CD14-positive monocyte (primary cell): ENCODE data around the gene CNTRL. TPM values are rescaled to one million over a fixed set of nuclear protein-coding genes. Genes with fewer than 3 reads are reported as not detected.

Source experiments
- DNase-seq, 3 donors: peaks; one replicate each; pipeline ENCODE4 v3.0.0-alpha.2; 2011 to 2022
- H2AFZ ChIP-seq: 2 replicates; pipeline ENCODE4 v1.6.0; 2012; ENCODE audit warnings: mild to moderate bottlenecking, low read depth, low read length, inconsistent platforms; ENCODE audit not compliant: insufficient read depth, poor library complexity, severe bottlenecking
- H3K27ac ChIP-seq, 2 donors: 1 replicate in 1 of 2; 2 replicates in 1 of 2; pipeline ENCODE4 v1.5.1; 2012 to 2013; ENCODE audit warnings: low read length in 2 of 2, control low read depth in 1 of 2, inconsistent platforms in 1 of 2, low read depth in 1 of 2, mild to moderate bottlenecking in 1 of 2
- H3K27me3 ChIP-seq, 2 donors: one replicate each; pipeline versions ENCODE4 v1.6.0 to v1.6.1; 2011 to 2013; ENCODE audit warnings: low read length in 2 of 2; ENCODE audit not compliant: control insufficient read depth in 2 of 2, insufficient read depth in 2 of 2
- H3K36me3 ChIP-seq, 2 donors: replicated peaks in 1 of 2; 1 replicate in 1 of 2; 2 replicates in 1 of 2; pipeline versions ENCODE4 v1.5.1 to v1.6.1; 2012 to 2013; ENCODE audit warnings: low read length in 2 of 2, control low read depth in 1 of 2, inconsistent platforms in 1 of 2, mild to moderate bottlenecking in 1 of 2; ENCODE audit not compliant: insufficient read depth in 2 of 2, control insufficient read depth in 1 of 2
- H3K4me1 ChIP-seq, 2 donors: 1 replicate in 1 of 2; 2 replicates in 1 of 2; pipeline versions ENCODE4 v1.5.1 to v1.6.1; 2012 to 2013; ENCODE audit warnings: low read length in 2 of 2, control low read depth in 1 of 2, inconsistent platforms in 1 of 2, mild to moderate bottlenecking in 1 of 2, moderate library complexity in 1 of 2; ENCODE audit not compliant: insufficient read depth in 2 of 2, control insufficient read depth in 1 of 2
- H3K4me2 ChIP-seq: replicated peaks from 2 replicates; pipeline ENCODE3; 2012; ENCODE audit warnings: low read length, moderate library complexity, mild to moderate bottlenecking; ENCODE audit not compliant: poor library complexity, severe bottlenecking; ENCODE audit errors: extremely low read depth
- H3K4me3 ChIP-seq, 3 experiments: fragments of 200-600 bp in 1 of 3; sonication (generic) in 1 of 3; replicated peaks in 1 of 3; 1 replicate in 2 of 3; 2 replicates in 1 of 3; pipeline ENCODE4 v1.5.1; 2011 to 2013; ENCODE audit warnings: low read length in 3 of 3, mild to moderate bottlenecking in 3 of 3, control low read depth in 2 of 3, low read depth in 2 of 3, inconsistent platforms in 1 of 3, moderate library complexity in 1 of 3
- H3K79me2 ChIP-seq: 2 replicates; pipeline ENCODE4 v1.6.0; 2012; ENCODE audit warnings: mild to moderate bottlenecking, control low read depth, inconsistent platforms, low read length, moderate library complexity; ENCODE audit not compliant: insufficient read depth
- H3K9ac ChIP-seq: 2 replicates; pipeline ENCODE4 v1.6.0; 2017; ENCODE audit warnings: low read length, mild to moderate bottlenecking; ENCODE audit not compliant: insufficient read depth, poor library complexity, severe bottlenecking
- H3K9me3 ChIP-seq, 2 donors: replicated peaks in 1 of 2; 1 replicate in 1 of 2; 2 replicates in 1 of 2; pipeline versions ENCODE4 v1.5.1 to v1.6.1; 2012 to 2013; ENCODE audit warnings: low read length in 2 of 2, control low read depth in 1 of 2; ENCODE audit not compliant: control insufficient read depth in 1 of 2, insufficient read depth in 1 of 2
- H4K20me1 ChIP-seq: 2 replicates; pipeline ENCODE4 v1.6.0; 2012; ENCODE audit warnings: mild to moderate bottlenecking, low read length, control low read depth, moderate library complexity; ENCODE audit not compliant: insufficient read depth
- H3K27ac Mint-ChIP-seq, 7 donors: one replicate each; pipeline ENCODE4 v1.8.0; 2020; ENCODE audit warnings: mild to moderate bottlenecking in 7 of 7, mixed read lengths in 7 of 7, moderate library complexity in 6 of 7, inconsistent platforms in 2 of 7
- H3K27me3 Mint-ChIP-seq, 3 donors: one replicate each; pipeline ENCODE4 v1.8.0; 2021 to 2022; ENCODE audit warnings: low read depth in 3 of 3, mild to moderate bottlenecking in 3 of 3, mixed read lengths in 3 of 3, moderate library complexity in 3 of 3, inconsistent platforms in 1 of 3
- H3K36me3 Mint-ChIP-seq, 2 donors: one replicate each; pipeline ENCODE4 v1.8.0; 2020; ENCODE audit warnings: mixed read lengths in 2 of 2, inconsistent platforms in 1 of 2, mild to moderate bottlenecking in 1 of 2
- H3K4me1 Mint-ChIP-seq: one replicate; pipeline ENCODE4 v1.8.0; 2020; ENCODE audit warnings: mild to moderate bottlenecking, mixed read lengths
- H3K4me3 Mint-ChIP-seq, 2 donors: one replicate each; pipeline ENCODE4 v1.8.0; 2020; ENCODE audit warnings: mild to moderate bottlenecking in 2 of 2, mixed read lengths in 2 of 2, moderate library complexity in 1 of 2
- H3K9me3 Mint-ChIP-seq, 7 donors: one replicate each; pipeline ENCODE4 v1.8.0; 2020 to 2022; ENCODE audit warnings: mixed read lengths in 7 of 7, mild to moderate bottlenecking in 6 of 7, moderate library complexity in 6 of 7, inconsistent platforms in 2 of 7
- CTCF ChIP-seq: fragments of 200-600 bp; IDR thresholded peaks from one replicate; pipeline ENCODE4 v1.8.0; 2022; ENCODE audit warnings: antibody characterized with exemption, mild to moderate bottlenecking
- WGBS: methylation state at CpG from one replicate; pipeline ENCODE4 v1.1.5; 2013; ENCODE audit warnings: missing lambda C conversion rate; ENCODE audit not compliant: insufficient coverage; 5-methylcytosine and 5-hydroxymethylcytosine counted together
- intact Hi-C, 2 donors: fragments of 100-400 bp; cut with micrococcal nuclease; formaldehyde crosslinking; loops; one replicate each; pipeline versions ENCODE4 v1.15.0 to v1.15.1; 2023
- polyA plus RNA-seq, 3 donors: library from polyadenylated mRNA; depleted of rRNA in 1 of 3; unstranded in 2 of 3; stranded (reverse) in 1 of 3; fragments of 300-500 nt in 2 of 3; fragments of >200 nt in 1 of 3; fragmentation: Illumina TruSeq in 2 of 3; gene quantifications; 1 replicate in 2 of 3; 2 replicates in 1 of 3; pipeline ENCODE4 v1.2.3, GENCODE V29; 2012 to 2021

The CNTRL gene
- polyA plus RNA-seq, 3 donors = 3.9 to 26.8 (median 4.8) TPM

- H2AFZ ChIP-seq = no peak overlapping the region
- intact Hi-C loops = no loop called here
- H3K9ac ChIP-seq = no peak overlapping the region
- H3K4me3 ChIP-seq = no peak overlapping the region
- WGBS = 100% methylated on average over 1 of the region's 3 CpGs
- Mint-ChIP-seq H3K36me3 (peaks cover 72 to 78% of the 10 kb centered on the region in 2 donors), H3K4me3 (no peak overlapping the region), H3K4me1 (peaks cover 18% of the 10 kb centered on the region), H3K9me3 (no peaks in the 10 kb centered on the region), H3K27me3 (no peaks in the 10 kb centered on the region), H3K27ac (peak overlapping the region in 1 of 7 donors; percentile 66)
- H3K4me2 ChIP-seq = no peak overlapping the region
- no peaks in the 10 kb centered on the region for H3K27me3 ChIP-seq
- peaks cover 49% of the 10 kb centered on the region for H3K79me2 ChIP-seq
- peaks cover 67 to 90% of the 10 kb centered on the region in 2 donors for H3K36me3 ChIP-seq
- H3K4me1 ChIP-seq = peaks cover 5 to 11% of the 10 kb centered on the region in 2 donors
- H3K9me3 ChIP-seq = no peaks in the 10 kb centered on the region
- no peak for DNase-seq
- peaks cover 76% of the 10 kb centered on the region for H4K20me1 ChIP-seq
- H3K27ac ChIP-seq = no peak overlapping the region
- TF ChIP-seq CTCF = no peak
Observed at GRCh38 chr9:121179930-121180681, 105.4 kb downstream of the CNTRL start.

- no peak overlapping the region for H3K4me3 ChIP-seq
- no peak overlapping the region for H2AFZ ChIP-seq
- H3K27me3 Mint-ChIP-seq = no peaks in the 10 kb centered on the region
- peak overlapping the region in 1 of 2 donors; percentile 70 for H3K27ac ChIP-seq
- H3K36me3 Mint-ChIP-seq = peaks cover 58 to 72% of the 10 kb centered on the region in 2 donors
- H3K4me3 Mint-ChIP-seq = no peak overlapping the region
- H3K36me3 ChIP-seq = peaks cover 52 to 80% of the 10 kb centered on the region in 2 donors
- TF ChIP-seq CTCF = no peak
- H3K9me3 Mint-ChIP-seq = no peaks in the 10 kb centered on the region
- no peak overlapping the region for H3K27ac Mint-ChIP-seq
- no peak for DNase-seq
- intact Hi-C loops = no loop called here
- H3K79me2 ChIP-seq = peaks cover 71% of the 10 kb centered on the region
- peaks cover 29% of the 10 kb centered on the region for H3K4me1 Mint-ChIP-seq
- no peaks in the 10 kb centered on the region for H3K27me3 ChIP-seq
- no peak overlapping the region for H3K9ac ChIP-seq
- WGBS = 100% methylated on average over 2 of the region's 3 CpGs
- peaks cover 16 to 23% of the 10 kb centered on the region in 2 donors for H3K4me1 ChIP-seq
- H3K9me3 ChIP-seq = no peaks in the 10 kb centered on the region
- H3K4me2 ChIP-seq = no peak overlapping the region
- peaks cover 89% of the 10 kb centered on the region for H4K20me1 ChIP-seq
Observed at GRCh38 chr9:121182101-121182836, 107.5 kb downstream of the CNTRL start.
